Adrenal gland (tissue), 5 donors: Measurements from ENCODE around the gene SH3RF1.

Experiments
- CTCF ChIP-seq, 6 experiments: fragments of 450-650 bp in 4 of 6; fragments of 200-600 bp in 2 of 6; sonication (generic) in 1 of 6; IDR thresholded peaks; 1 replicate in 5 of 6; 2 replicates in 1 of 6; pipeline versions ENCODE4 v1.5.1 to v1.8.0; 2016 to 2021; ENCODE audit warnings: antibody characterized with exemption in 6 of 6, mild to moderate bottlenecking in 2 of 6, moderate library complexity in 1 of 6
- POLR2A ChIP-seq, 2 donors: fragments of 450-650 bp; IDR thresholded peaks; one replicate each; pipeline ENCODE4 v1.6.1; 2017; ENCODE audit warnings: antibody characterized with exemption in 2 of 2, mild to moderate bottlenecking in 2 of 2, moderate library complexity in 1 of 2
- donor health status: DM: no; HTN: no; CAD: no.

DNA sequence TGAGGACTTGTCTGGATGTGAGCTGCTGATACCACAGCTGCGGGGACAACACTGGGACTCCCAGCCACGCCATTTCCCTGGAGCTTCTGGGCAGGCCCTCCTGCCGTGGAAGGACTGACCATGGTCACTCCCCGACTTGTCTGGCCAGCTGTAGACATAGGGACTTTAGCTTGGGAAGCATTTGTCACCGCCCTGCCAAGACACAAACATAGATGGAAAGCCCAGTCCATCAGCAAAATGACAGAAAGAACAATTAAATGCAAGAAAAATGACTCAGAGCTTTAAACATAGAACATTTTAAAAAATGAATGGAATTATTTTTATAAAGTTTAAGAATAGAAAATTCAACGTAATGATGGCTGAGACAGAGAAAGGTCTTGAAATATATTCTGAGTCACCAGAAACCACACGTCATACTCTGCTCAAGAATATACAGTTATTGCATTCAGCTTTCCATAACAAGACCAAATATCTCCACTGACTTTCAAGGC, 153.1 kb downstream of the SH3RF1 start:
- TF ChIP-seq POLR2A (IDR thresholded peaks at IDR 0.05) (no peak), CTCF (IDR thresholded peaks at IDR 0.05) (no peak)
